Gastroesophageal sphincter (tissue), 3 donors: ENCODE measurements around the gene PPAN.

Source experiments
- CTCF ChIP-seq, 4 experiments: fragments of 200-600 bp in 2 of 4; fragments of 450-650 bp in 2 of 4; sonication (generic) in 1 of 4; IDR thresholded peaks; one replicate each; pipeline ENCODE4 v1.5.1; 2017 to 2019; ENCODE audit warnings: antibody characterized with exemption in 4 of 4, mild to moderate bottlenecking in 2 of 4, moderate library complexity in 2 of 4
- POLR2A ChIP-seq, 2 donors: fragments of 450-650 bp; IDR thresholded peaks; one replicate each; pipeline ENCODE4 v1.6.1; 2017; ENCODE audit warnings: antibody characterized with exemption in 2 of 2, mild to moderate bottlenecking in 2 of 2, moderate library complexity in 1 of 2

- TF ChIP-seq POLR2A (IDR thresholded peaks at IDR 0.05) (no peak), CTCF (IDR thresholded peaks at IDR 0.05) (no peak)
These were observed 17.1 kb upstream of the PPAN start for GRCh38 chr19:10088949-10089554.
